ENCODE results near the gene ZNF428.
A peak's percentile ranks its signal among the peaks of the same experiment; 100 is the strongest.
"Not testable (repeated sequence)": the region's sequence is repeated elsewhere in the genome, so short reads cannot be mapped to it uniquely, and the experiment has no call there.

The ZNF428 gene, protein sequence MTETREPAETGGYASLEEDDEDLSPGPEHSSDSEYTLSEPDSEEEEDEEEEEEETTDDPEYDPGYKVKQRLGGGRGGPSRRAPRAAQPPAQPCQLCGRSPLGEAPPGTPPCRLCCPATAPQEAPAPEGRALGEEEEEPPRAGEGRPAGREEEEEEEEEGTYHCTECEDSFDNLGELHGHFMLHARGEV

DNA sequence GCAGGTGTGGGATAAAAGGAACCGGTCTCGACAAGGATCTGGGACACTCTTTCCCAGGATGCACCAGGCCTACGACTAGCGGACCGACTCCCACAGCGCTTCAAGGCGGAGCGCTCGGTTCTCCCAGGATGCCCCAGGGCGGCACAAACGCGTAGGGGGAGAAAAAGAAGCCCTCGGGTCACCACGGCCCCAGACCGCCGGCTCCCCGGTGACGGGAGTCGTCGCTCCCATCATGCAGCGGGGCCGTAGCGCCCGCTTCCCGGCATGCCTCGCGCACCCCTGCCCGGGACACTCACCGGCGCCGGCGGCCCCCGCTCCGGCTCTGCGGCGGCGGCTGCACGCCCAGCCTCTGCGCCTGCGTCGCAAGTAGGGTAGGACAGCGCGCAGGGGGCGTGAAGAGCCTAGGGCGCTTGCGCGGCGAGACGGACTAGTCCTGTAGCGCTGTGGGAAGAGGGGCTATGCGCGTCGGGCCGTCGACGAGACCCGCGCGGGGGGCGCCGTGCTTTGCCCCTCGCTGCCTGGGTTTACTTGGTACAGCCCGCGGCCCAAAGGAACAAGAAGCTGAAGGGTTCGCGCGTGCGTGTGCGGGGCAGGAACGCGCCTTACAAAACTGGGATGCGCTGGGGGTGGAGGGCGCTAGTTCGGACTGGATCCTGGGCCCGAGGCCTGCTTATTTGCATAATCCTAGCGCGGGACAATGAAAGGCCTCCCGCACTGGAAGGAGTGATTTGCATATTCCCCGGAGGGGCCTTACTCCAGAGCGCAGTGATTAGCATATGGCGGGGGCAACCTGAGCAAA lies at the start of gene ZNF428:
ZNF428 (minus strand) TSS at position 368 of the 799 bp plus-strand sequence. CDS start 5,325 bp downstream, outside the sequence.
- peak; percentile 74 to 80 for DNase-seq (ENCODE audit: low read depth in 2 of 2)

DNA sequence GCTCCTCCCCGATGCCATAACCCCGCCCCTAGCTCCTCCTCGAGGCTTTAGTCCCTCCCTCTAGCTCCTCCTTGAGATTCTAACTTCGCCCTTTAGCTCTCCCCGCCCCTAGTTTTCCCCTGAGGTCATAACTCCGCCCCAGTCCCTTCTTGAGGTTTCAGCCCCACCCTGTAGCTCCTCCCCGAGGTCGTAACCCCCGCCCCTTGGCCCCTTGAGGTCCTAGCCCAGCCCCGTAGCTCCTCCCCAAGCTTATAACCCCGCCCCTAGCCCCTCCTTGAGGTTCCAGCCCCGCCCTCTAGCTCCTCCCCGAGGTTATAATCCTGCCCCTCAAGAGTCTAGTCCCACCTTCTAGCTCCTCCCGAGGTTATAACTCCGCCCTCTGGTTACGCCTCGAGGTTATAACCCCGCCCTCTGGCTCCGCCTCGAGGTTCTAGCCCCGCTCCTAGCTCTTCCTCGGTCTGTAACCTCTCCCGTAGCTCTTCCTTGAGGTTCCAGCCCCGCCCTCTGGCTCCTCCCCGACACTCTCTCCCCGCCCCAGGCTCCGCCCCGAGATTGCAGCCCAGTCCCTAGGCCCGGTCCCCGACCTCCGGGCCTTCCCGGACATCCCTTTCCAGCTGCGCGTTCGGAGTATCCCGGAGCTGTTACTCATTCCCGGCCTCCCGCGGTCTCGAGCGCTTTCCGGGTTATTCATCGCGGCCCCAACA lies 49.1 kb upstream of the ZNF428 start:
- DNase-seq (ENCODE audit: low read depth in 2 of 2): peak; percentile 92 to 94

DNA sequence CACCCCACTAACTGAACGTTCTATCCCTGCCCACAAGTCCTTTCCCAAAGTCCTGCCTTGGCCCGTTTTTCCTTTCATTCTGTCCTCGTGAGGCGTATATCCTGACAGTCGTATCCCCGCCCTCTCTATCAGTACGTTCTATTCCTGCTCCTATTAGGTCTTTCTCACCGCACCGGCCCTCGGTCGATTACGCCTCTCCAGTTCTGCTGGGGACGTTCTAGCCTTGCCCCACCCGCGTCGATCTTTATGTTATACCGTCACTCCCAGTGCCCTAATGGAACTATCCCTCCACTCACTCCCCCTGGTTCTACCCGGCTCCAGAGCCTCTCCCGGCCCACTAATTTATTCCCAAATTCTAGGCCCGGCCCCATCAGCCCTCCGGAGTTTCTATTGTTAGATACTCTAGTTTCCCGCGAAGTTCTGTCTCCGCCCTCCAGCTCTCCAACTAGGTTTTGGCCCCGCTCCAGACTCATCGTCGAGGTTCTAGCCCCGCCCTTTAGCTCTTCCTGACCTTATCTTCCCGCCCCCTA lies 48.5 kb upstream of the ZNF428 start:
- DNase-seq (ENCODE audit: low read depth in 2 of 2): no peak

DNA sequence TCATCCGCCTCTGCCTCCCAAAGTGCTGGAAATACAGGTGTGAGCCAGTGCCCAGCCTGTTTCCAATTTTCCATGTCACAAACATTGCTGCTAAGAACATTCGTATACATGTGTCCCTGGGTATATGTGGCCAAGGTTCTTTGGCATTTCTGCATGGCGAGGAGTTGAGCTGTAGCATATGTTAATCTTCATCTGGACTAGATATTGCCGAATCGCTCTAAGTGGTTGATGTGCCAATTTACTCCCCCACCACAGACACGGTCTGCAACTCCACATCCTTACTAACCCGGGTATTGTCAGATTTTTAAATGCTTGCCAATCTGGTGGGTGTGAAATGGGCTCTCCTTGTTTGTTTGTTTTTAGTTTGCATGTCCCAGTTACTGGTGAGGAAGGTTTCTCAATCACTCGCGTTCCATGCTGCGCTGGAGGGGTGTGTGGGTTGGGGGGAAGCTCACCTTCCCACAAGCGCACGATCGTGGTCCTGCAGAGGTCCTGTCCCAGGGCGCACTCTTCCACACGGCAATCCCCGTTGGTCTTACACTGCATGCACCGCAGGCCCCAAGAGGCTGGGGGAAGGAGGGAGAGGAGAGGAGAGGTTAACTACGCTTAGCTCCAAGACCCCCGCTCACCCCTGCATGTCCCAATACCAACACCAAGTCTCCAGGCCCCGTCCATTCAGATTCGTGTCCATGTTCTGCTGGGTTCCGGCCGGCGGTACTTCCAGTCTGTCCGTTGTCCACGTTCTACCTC lies 47.9 kb upstream of the ZNF428 start:
- DNase-seq (ENCODE audit: low read depth in 2 of 2): no peak

DNA sequence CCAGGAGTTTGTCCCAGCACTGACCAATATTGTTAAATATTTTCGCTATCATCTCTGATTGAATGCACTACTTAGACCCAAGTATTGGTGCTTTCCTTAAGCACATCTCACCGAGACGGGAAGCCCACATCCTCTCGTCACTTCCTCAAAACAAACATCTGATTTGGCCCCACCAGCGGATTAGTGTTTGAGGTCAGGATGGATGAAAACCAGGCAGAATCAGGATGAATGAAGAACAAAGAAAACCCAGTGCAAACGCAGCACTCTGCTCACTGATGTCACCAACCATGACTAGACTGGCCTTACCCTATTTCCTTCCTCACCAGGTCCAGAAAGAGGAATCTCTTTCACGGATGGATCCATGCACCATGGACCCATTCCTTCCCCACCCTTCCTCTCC lies 44.6 kb upstream of the ZNF428 start:
- no peak for DNase-seq (ENCODE audit: low read depth in 2 of 2)

DNA sequence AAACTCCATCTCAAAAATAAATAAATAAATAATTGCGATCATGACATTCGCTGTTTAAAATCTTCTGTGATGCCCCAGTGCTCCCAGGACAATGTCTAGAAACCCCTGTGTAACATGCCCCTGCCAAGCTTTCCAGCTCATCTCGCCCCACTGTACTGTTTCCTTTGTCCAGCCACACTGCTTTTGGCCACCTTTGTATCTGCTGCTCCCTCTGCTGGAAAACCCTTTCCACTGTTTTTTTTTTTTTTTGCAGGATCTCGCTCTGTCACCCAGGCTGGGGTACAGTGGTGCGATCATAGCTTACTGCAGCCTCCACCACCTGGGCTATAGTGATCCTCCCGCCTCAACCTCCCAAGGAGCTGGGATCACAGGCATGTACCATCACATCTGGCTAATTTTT lies 43.1 kb upstream of the ZNF428 start:
- DNase-seq (ENCODE audit: low read depth in 2 of 2): no peak

DNA sequence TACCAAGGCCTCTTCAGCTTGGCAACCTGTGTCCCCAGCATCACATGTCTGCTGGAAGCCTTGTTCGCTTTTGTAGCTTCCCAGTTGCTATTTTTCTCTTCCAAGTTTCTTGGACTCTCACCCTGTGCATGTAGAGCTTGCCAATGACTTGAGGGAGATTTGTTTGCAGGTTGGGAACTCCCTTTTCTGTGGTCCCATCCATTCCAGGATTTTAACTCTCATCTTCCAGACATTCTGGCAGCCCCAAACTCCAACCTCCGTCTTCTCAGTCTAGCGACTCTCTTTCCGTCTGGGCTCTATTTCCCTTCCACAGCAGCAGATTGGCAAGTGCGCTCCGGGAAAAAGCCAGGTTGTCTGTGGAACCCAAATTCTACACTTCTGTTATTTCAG lies 41.5 kb upstream of the ZNF428 start:
- DNase-seq (ENCODE audit: low read depth in 2 of 2): no peak

DNA sequence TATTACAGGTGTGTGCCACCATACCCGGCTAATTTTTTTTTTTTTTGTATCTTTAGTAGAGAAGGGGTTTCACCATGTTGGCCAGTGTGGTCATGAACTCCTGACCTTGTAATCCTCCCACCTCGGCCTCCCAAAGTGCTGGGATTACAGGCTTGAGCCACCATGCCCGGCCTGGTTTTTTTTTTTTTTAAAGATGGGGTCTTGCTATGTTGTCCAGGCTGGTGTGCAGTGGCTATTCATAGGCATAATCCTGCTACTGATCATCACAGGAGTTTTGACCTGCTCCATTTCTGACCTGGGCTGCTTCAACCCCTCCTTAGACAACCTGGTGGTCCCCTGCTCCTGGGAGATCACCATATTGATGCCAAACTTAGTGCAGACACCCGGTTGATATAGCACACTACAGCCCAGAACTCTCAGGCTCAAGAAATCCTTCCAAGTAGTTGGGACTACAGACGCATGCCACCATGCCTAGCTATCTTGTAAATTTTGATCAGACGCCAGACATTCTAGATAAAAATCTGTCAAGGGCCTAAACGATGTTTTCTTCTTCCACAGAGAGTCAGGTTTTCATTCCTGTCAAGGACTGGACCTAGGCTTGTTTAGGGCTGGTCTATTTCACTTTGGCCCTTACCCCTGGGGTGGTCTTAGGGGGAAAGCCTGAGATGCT lies 41.0 kb upstream of the ZNF428 start:
- no peak for DNase-seq (ENCODE audit: low read depth in 2 of 2)

DNA sequence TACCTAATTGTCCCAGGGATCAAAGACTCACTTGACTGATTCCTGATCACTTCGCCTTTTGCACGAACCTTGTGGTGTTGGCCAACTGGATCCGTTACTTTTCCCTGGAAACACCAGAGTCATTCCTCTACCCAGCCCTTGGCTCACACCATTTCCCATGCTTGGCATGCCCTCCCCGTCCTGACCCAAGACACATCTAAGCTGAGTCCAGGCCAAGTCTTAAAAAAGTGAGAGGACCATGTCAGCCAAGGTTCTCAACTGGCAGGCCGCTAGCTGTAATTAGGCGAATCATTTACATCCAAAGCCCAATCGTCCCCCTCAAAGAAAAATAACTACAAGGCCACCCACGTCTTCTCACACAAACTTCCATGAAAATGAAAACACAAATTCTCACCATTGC lies 39.1 kb upstream of the ZNF428 start:
- DNase-seq (ENCODE audit: low read depth in 2 of 2): no peak

DNA sequence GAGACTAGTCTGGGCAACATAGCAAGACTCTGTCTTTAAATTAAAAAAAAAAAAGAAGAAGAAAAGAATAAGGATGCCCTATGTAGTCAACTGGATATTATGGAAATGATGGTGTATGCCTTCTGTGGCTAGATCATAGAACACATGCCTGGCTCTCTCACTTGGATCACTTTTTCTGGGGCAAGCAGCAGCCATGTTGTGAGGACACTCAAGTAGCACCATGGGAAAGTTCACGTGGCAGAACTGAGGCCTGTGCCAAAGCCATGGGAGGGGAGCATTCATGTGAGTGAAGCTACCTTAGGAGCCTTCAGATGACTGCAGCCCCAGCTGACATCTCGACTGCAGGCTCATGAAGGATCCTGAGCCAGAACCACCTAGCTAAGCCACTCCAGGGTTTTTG lies 38.6 kb upstream of the ZNF428 start:
- no peak for DNase-seq (ENCODE audit: low read depth in 2 of 2)

DNA sequence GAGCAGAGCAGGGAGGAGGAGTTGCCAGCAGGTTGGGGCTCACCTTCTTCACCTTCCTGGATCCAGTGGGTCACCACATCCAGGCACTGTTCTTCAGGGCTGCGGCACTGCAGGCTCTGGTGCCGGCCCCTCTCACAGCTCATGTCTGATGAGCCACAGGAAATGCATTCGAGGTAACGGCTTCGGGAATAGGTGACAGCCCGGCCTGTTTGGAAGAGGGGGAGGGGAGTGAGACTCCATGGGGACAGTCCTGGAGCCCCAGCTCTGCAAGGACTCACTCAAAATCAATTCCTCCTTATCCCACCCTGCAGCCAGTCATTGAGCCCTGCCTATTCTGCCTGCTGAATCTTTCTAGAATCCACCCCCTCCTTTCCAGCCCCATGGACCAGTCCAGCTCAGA lies 37.0 kb upstream of the ZNF428 start:
- DNase-seq (ENCODE audit: low read depth in 2 of 2): no peak

DNA sequence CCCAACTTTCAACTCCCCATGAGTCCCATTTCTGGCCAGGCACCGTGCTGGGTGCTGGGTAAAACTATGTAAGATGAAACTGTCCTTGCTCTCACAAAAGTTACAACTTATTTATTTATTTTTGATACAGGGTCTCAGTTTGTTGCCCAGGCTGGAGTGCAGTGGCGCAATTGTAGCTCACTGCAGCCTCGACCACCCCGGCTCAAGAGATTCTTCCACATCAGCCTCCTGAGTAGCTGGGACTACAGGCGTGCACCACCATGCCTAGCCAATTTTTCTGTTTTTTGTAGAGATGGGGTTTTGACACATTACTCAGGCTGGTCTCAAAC lies 33.1 kb upstream of the ZNF428 start:
- DNase-seq (ENCODE audit: low read depth in 2 of 2): no peak

DNA sequence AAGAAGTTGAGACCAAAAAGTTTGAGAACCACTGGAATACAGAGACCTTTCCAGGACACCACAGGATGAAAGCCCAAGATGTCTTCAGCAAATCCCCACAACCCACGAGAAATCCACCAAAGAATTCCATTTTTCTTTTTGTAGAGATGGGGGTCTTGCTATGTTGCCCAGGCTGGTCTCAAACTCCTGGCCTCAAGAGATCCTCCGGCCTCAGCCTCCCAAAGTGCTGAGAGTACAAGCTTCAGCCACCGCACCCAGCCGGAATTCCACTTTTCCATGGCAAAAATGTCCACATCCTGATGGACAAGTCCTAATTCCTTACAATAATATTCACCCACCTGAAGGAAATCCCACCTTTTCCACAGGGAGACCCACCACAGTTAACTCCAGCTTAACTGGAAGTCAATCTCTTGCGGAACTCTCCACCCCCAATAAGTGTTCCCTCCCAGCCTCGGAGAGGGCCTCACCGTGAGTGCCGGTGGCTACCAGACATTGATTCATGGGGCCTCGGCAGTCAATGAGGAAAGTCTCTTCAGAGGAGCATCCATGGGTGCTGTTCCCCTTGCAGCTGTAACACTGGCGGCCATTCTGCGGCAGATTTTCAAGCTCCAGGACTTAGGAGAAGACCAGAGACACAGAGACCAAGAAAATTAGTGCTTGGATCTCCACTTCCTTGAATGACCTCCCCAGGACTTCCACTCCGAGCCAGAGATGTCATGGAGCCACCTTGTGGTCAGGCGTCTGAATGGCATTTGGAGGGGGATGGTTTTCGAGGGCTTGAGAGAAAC lies 32.5 kb upstream of the ZNF428 start:
- peak in 1 of 2 donors; percentile 15 for DNase-seq (ENCODE audit: low read depth in 2 of 2)

DNA sequence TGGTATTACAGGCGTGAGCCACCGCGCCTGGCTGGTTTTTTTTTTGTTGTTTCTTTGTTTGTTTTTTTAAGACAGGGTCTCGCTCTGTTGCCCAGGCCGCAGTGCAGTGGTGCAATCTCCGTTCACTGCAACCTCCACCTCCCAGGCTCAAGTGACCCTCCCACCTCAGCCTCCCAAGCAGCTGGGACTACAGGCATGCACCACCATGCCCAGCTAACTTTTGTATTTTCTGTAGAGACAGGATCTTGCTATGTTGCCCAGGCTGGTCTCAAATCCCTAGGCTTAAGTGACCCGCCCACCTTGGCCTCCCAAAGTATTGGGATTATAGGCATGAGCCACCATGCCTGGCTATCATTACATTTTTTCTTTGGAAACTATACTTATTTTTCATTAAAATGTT lies 30.8 kb upstream of the ZNF428 start:
- not testable (repeated sequence) for DNase-seq (ENCODE audit: low read depth in 2 of 2)

DNA sequence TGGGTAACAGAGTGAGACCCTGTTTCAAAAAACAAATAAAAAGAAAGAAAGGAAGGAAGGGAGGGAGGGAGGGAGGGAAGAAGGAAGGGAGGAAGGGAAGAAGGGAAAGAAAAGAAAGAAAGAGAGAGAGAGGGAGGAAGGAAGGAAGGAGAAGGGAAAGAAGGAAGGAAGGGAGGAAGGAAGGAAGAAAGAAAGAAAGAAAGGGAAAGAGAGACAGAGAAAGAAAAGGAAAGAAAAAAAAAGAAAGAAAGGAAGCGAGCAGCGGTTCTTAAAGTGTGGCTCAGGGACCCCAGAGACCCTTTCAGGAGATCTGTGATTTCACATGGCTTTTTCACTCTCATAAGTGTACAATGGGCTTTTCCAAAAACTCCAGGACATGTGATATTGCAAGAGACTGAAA lies 30.1 kb upstream of the ZNF428 start:
- DNase-seq (ENCODE audit: low read depth in 2 of 2): no peak

DNA sequence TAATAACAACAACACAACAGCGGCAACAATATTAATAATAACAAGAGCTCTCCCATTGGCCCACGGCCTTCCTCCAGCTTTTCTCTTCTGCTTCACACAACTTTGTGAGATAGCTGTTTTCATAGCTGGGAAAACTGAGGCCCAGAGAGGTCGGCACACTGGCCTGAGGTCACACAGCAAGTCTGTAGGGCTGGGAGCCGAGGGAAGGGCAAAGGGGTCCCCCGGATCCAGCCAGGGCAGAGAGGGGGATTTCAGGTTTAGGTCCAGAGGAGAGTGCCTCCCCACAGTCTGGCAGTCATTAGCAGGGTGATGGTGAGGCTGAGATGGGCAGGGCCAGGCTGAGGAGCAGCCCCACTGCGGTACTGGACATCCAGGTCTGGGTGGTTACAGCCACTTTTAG lies 29.2 kb upstream of the ZNF428 start:
- no peak for DNase-seq (ENCODE audit: low read depth in 2 of 2)

DNA sequence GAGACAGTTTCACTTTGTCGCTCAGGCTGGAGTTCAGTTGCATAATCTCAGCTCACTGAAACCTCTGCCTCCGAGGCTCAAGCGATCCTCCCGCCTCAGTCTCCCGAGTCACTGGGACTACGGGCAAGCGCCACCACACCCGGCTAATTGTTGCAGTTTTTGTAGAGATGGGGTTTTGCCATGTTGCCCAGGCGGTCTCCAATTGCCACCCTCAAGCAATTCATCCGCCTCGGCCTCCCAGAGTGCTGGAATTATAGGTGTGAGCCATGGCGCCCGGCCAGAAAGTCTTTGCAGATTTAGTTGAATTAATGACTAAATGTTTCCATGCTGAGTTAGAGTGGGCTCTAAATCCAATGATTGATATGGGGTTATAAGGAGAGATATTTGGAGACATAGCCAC lies 24.8 kb upstream of the ZNF428 start:
- DNase-seq (ENCODE audit: low read depth in 2 of 2): no peak

DNA sequence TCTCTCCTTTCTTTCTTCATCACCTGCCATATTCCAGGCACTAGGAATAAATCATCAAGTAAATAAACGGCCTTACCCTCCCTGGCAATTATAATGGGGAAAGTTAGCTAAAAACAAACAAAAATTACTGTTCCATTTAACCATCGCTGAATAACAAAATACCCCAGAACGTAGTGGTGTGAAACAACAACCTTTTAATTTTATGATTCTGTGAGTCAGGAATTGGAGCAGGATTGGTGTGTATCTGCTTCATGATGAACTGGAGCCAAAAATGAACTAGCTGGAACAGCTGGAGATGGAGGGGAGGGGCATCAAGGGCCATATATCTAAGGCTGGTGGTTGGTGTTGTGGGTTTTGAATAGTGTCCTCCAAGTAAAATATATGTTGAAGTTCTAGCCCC lies 23.9 kb upstream of the ZNF428 start:
- DNase-seq (ENCODE audit: low read depth in 2 of 2): no peak

DNA sequence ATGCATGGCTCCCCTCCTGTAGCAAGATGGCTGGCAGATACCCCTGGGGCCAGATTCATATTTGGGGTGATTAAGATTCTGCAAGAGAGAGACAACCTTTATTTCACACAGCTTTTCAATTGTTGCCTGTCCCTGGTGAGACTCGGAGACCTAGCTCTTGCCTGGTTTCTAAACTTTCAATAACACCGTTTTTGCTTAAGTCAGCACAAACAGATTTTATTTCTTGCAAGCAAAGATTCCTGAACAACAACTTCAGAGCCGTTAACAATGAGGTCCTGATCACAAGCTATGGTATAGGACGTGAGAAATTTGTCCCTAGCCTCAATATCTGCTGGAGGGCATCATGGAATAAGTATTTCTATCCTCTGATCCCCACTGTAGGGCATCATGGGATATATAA lies 23.1 kb upstream of the ZNF428 start:
- DNase-seq (ENCODE audit: low read depth in 2 of 2): no peak

DNA sequence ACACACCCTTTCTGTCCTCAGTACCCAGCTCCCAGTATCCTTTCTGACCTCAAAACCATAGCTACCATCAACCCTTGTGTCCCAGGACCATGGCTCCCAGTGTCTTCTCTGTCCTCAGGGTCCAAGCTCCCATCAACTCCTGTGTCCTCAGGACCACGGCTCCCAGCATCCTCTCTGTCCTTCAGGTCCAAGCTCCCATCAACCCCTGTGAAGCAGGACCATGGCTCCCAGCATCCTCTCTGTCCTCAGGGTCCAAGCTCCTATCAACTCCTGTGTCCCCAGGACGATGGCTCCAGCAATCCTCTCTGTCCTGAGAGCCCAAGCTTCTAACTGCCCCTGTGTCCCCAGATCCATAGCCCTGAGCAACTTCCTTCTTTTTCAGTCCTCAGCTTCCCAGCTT lies 21.9 kb upstream of the ZNF428 start:
- DNase-seq (ENCODE audit: low read depth in 2 of 2): no peak

DNA sequence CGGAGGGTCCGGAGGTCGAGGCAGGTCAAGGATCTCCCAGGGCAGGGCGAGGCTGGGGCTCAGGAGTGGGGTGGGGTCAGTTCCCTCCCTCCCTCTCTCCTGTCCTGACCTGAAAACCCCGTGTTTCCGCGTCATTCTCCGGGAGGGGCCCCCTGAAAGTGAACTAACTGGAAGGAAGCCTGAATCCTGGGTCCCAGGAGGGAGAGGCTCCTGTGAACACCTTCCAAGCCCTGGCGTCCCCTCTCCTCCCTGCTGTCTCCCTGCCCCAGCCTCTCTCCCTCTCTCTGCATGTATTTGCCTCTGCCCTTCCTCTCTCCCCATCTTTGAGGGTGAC lies 21.0 kb upstream of the ZNF428 start:
- DNase-seq (ENCODE audit: low read depth in 2 of 2): no peak

Data from stimulated activated CD4-positive, alpha-beta T cell treated with anti-CD3 and anti-CD28 coated beads, Interleukin-1b, Interleukin-23, amount 100 ng/mL, for 4 hours (primary cell).